ENCODE results near the gene PAPOLA.

DNA sequence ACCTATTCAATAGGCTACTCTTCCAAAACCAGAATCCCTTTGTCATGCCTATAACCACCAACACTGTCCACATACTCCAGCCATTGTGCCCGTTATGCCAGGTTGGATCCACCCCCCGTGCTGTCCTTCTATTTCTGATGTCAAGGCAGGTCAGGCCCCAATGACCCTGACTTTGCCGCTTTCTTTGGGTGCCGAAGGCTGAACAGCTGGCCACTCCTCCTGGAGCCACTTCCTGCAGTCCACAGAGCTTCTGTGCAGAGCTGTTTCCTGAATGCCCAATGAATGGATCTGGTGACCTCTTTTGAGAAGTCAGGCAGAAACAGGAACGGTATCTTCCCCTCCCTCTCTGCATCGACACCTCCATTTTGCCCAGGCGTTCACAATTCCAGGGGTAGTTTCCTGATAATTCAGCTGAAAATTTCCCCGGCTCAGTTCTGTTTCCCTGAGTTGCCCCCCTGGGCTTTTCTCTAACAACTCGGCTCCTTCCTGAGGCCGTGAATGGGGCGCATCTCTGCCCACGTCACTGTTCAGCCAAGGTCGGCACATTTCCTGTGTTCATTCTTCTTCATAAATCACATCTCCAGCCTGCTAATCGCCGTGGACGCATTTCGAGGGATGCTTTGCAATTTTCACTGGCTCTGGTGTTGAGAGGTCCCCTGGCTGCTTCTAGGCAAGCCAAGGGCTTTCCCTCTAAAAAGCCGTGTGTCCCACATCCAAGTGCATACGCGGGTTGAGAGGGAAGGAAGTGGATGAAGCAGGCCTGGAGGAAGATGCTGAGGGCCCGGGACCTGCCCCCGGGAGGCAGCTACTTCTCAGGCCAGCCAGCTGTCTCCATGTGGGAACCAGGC lies 86.5 kb downstream of the PAPOLA start:
- TF ChIP-seq POLR2A (IDR thresholded peaks at IDR 0.05) (no peak), POLR2AphosphoS5 (IDR thresholded peaks at IDR 0.05) (no peak)
- TF ChIP-seq, protein P1, sequence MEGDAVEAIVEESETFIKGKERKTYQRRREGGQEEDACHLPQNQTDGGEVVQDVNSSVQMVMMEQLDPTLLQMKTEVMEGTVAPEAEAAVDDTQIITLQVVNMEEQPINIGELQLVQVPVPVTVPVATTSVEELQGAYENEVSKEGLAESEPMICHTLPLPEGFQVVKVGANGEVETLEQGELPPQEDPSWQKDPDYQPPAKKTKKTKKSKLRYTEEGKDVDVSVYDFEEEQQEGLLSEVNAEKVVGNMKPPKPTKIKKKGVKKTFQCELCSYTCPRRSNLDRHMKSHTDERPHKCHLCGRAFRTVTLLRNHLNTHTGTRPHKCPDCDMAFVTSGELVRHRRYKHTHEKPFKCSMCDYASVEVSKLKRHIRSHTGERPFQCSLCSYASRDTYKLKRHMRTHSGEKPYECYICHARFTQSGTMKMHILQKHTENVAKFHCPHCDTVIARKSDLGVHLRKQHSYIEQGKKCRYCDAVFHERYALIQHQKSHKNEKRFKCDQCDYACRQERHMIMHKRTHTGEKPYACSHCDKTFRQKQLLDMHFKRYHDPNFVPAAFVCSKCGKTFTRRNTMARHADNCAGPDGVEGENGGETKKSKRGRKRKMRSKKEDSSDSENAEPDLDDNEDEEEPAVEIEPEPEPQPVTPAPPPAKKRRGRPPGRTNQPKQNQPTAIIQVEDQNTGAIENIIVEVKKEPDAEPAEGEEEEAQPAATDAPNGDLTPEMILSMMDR (IDR thresholded peaks at IDR 0.05) = no peak

All from breast epithelium (tissue), 3 donors.